Liver (tissue), 3 donors: ENCODE results near the gene FMN2.

Experiments
- EGR1 ChIP-seq, 2 donors: IDR thresholded peaks; 2 replicates each; pipeline ENCODE4 v1.6.1; 2016 to 2018; ENCODE audit warnings: antibody characterized with exemption in 2 of 2, low read depth in 2 of 2
- HNF4G ChIP-seq: IDR thresholded peaks from 2 replicates; pipeline ENCODE4 v1.6.1; 2016; ENCODE audit warnings: antibody characterized with exemption
- JUND ChIP-seq, 2 donors: IDR thresholded peaks; 2 replicates each; pipeline ENCODE4 v1.6.1; 2016; ENCODE audit warnings: antibody characterized with exemption in 2 of 2
- RXRA ChIP-seq, 2 donors: IDR thresholded peaks; 2 replicates each; pipeline ENCODE4 v1.6.1; 2017 to 2018; ENCODE audit warnings: antibody characterized with exemption in 2 of 2, mild to moderate bottlenecking in 1 of 2
- TAF1 ChIP-seq: conservative IDR thresholded peaks from 2 replicates; pipeline ENCODE4 v1.6.1; 2016; ENCODE audit warnings: antibody characterized with exemption, mild to moderate bottlenecking
- YY1 ChIP-seq: IDR thresholded peaks from 2 replicates; pipeline ENCODE4 v1.6.1; 2016; ENCODE audit warnings: antibody characterized with exemption, mild to moderate bottlenecking
- TF ChIP-seq, protein P1 (sequence below): fragments of 150-350 bp; IDR thresholded peaks from 2 replicates; pipeline ENCODE4 v1.5.1; 2017; ENCODE audit warnings: improper control_type of control experiment, low read depth, low read length; ENCODE audit not compliant: missing input control
- TF ChIP-seq, protein P2 (sequence below): IDR thresholded peaks from 2 replicates; pipeline ENCODE4 v1.6.1; 2016; ENCODE audit warnings: antibody characterized with exemption, mild to moderate bottlenecking
- donor health status: healthy.
- donor health status: healthy.

DNA sequence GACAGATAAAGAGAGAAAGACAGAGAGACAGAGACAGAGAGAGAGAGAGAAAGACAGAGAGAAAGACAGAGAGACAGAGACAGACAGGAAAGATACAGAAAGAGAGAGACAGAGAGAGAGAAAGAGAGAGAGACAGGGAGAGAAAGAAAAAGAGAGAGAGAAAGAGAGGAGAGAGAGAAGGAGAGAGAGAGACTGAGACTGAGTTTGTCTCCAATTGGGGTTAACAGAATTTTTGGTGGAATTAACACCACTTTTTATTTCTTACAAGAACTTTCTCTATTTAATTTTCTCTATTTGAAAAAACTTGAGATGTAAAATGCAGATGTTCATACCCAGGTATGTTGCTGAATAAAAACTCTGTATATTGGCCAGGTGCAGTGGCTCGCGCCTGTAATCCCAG lies 56.6 kb downstream of the FMN2 start:
- TF ChIP-seq, protein P1, sequence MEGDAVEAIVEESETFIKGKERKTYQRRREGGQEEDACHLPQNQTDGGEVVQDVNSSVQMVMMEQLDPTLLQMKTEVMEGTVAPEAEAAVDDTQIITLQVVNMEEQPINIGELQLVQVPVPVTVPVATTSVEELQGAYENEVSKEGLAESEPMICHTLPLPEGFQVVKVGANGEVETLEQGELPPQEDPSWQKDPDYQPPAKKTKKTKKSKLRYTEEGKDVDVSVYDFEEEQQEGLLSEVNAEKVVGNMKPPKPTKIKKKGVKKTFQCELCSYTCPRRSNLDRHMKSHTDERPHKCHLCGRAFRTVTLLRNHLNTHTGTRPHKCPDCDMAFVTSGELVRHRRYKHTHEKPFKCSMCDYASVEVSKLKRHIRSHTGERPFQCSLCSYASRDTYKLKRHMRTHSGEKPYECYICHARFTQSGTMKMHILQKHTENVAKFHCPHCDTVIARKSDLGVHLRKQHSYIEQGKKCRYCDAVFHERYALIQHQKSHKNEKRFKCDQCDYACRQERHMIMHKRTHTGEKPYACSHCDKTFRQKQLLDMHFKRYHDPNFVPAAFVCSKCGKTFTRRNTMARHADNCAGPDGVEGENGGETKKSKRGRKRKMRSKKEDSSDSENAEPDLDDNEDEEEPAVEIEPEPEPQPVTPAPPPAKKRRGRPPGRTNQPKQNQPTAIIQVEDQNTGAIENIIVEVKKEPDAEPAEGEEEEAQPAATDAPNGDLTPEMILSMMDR = no peak
- TF ChIP-seq TAF1 = no peak
- TF ChIP-seq YY1 = no peak
- TF ChIP-seq HNF4G = no peak
- TF ChIP-seq EGR1 (IDR thresholded peaks at IDR 0.05; ENCODE audit: low read depth in 2 of 2) = no peak
- TF ChIP-seq, protein P2, sequence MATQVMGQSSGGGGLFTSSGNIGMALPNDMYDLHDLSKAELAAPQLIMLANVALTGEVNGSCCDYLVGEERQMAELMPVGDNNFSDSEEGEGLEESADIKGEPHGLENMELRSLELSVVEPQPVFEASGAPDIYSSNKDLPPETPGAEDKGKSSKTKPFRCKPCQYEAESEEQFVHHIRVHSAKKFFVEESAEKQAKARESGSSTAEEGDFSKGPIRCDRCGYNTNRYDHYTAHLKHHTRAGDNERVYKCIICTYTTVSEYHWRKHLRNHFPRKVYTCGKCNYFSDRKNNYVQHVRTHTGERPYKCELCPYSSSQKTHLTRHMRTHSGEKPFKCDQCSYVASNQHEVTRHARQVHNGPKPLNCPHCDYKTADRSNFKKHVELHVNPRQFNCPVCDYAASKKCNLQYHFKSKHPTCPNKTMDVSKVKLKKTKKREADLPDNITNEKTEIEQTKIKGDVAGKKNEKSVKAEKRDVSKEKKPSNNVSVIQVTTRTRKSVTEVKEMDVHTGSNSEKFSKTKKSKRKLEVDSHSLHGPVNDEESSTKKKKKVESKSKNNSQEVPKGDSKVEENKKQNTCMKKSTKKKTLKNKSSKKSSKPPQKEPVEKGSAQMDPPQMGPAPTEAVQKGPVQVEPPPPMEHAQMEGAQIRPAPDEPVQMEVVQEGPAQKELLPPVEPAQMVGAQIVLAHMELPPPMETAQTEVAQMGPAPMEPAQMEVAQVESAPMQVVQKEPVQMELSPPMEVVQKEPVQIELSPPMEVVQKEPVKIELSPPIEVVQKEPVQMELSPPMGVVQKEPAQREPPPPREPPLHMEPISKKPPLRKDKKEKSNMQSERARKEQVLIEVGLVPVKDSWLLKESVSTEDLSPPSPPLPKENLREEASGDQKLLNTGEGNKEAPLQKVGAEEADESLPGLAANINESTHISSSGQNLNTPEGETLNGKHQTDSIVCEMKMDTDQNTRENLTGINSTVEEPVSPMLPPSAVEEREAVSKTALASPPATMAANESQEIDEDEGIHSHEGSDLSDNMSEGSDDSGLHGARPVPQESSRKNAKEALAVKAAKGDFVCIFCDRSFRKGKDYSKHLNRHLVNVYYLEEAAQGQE = no peak
- TF ChIP-seq RXRA (IDR thresholded peaks at IDR 0.05) = no peak
- TF ChIP-seq JUND (IDR thresholded peaks at IDR 0.05) = no peak
